HepG2 (cell line): ENCODE data around the gene NISCH. TPM values are rescaled to one million over a fixed set of nuclear protein-coding genes. Genes with fewer than 3 reads are reported as not detected.

Source experiments
- ATRX ChIP-seq: sonication (generic); formaldehyde crosslinking; IDR thresholded peaks from 2 replicates; pipeline ENCODE4 v1.4.0; 2020; ENCODE audit warnings: missing genetic modification reagents, borderline replicate concordance
- E2F1 ChIP-seq: sonication (generic); formaldehyde crosslinking; IDR thresholded peaks from 2 replicates; pipeline ENCODE4 v1.5.0; 2020; ENCODE audit warnings: missing genetic modification reagents
- FIP1L1 ChIP-seq: fragments of 200-400 bp; formaldehyde crosslinking; IDR thresholded peaks from 2 replicates; pipeline ENCODE4 v1.6.1; 2018; ENCODE audit warnings: low read depth, mild to moderate bottlenecking, low read length, moderate library complexity, borderline replicate concordance; ENCODE audit not compliant: insufficient read depth
- FOXJ3 ChIP-seq: sonication (generic); formaldehyde crosslinking; IDR thresholded peaks from 2 replicates; pipeline ENCODE4 v1.4.0; 2020; ENCODE audit warnings: missing genetic modification reagents, mild to moderate bottlenecking, borderline replicate concordance
- FOXK1 ChIP-seq: sonication (generic); formaldehyde crosslinking; IDR thresholded peaks from 2 replicates; pipeline ENCODE4 v1.4.0; 2020; ENCODE audit warnings: low read depth, missing genetic modification reagents, borderline replicate concordance
- FOXO1 ChIP-seq: sonication (generic); formaldehyde crosslinking; IDR thresholded peaks from 2 replicates; pipeline ENCODE4 v1.4.0; 2020; ENCODE audit warnings: missing genetic modification reagents
- HOMEZ ChIP-seq: IDR thresholded peaks from 2 replicates; pipeline ENCODE4 v1.6.1; 2016; ENCODE audit warnings: low read depth
- KDM5A ChIP-seq: fragments of 200-600 bp; sonication (generic); IDR thresholded peaks from 2 replicates; pipeline ENCODE4 v1.7.0; 2018; ENCODE audit warnings: antibody characterized with exemption, mild to moderate bottlenecking, low read length, borderline replicate concordance
- MAX ChIP-seq: IDR thresholded peaks from 2 replicates; pipeline ENCODE4 v1.6.1; 2012; ENCODE audit warnings: inconsistent platforms
- MIXL1 ChIP-seq: IDR thresholded peaks from 2 replicates; pipeline ENCODE4 v1.6.1; 2016
- SIX1 ChIP-seq: sonication (generic); formaldehyde crosslinking; IDR thresholded peaks from 2 replicates; pipeline ENCODE4 v1.4.0; 2020; ENCODE audit warnings: missing genetic modification reagents, borderline replicate concordance
- SSRP1 ChIP-seq: IDR thresholded peaks from 2 replicates; pipeline ENCODE4 v1.6.1; 2016; ENCODE audit warnings: control low read depth
- ZNF3 ChIP-seq: IDR thresholded peaks from 2 replicates; pipeline ENCODE4 v1.7.0; 2017; ENCODE audit warnings: inconsistent platforms
- ZNF501 ChIP-seq: sonication (generic); formaldehyde crosslinking; IDR thresholded peaks from 2 replicates; pipeline ENCODE4 v1.5.1; 2020; ENCODE audit warnings: mild to moderate bottlenecking, moderate library complexity, missing genetic modification reagents
- ZNF674 ChIP-seq: sonication (generic); formaldehyde crosslinking; IDR thresholded peaks from 2 replicates; pipeline ENCODE4 v1.5.0; 2020; ENCODE audit warnings: low read depth, mild to moderate bottlenecking, missing genetic modification reagents
- polyA plus RNA-seq, 8 experiments: library from polyadenylated mRNA; depleted of rRNA in 3 of 8; stranded (reverse) in 7 of 8; unstranded in 1 of 8; fragments of >200 nt; fragmentation: Illumina TruSeq in 4 of 8; extraction: Trizol in 4 of 8; gene quantifications; 2 replicates each; pipeline versions ENCODE4 v1.2.1 to v1.2.3, GENCODE V29; 2011 to 2016; ENCODE audit warnings: low read depth in 4 of 8, missing spikeins in 1 of 8, mixed read lengths in 1 of 8; ENCODE audit not compliant: insufficient read depth in 1 of 8
- total RNA-seq, 5 experiments: library from RNA; depleted of rRNA; stranded (reverse); fragments of >200 nt; fragmentation: Illumina TruSeq; extraction: Trizol; gene quantifications; 2 replicates each; pipeline ENCODE4 v1.2.3, GENCODE V29; 2016; ENCODE audit warnings: low read depth in 1 of 5
- TF ChIP-seq, protein P1 (sequence below): sonication (generic); formaldehyde crosslinking; IDR thresholded peaks from 2 replicates; pipeline ENCODE4 v1.8.0; 2022; ENCODE audit warnings: missing genetic modification reagents, mild to moderate bottlenecking, inconsistent platforms, borderline replicate concordance
- TF ChIP-seq, protein P2 (sequence below): sonication (generic); formaldehyde crosslinking; IDR thresholded peaks from 2 replicates; pipeline ENCODE4 v1.4.0; 2020; ENCODE audit warnings: missing genetic modification reagents, borderline replicate concordance
- TF ChIP-seq, protein P3 (sequence below): sonication (generic); formaldehyde crosslinking; IDR thresholded peaks from 2 replicates; pipeline ENCODE4 v1.4.0; 2020; ENCODE audit warnings: missing genetic modification reagents

NISCH gene
- total and polyA plus RNA-seq, 2 of the 13 experiments (the other 11 are each of a cell fraction or from before 2014, with no cell fraction given): 27.0 to 47.6 TPM

- TF ChIP-seq, protein P1, sequence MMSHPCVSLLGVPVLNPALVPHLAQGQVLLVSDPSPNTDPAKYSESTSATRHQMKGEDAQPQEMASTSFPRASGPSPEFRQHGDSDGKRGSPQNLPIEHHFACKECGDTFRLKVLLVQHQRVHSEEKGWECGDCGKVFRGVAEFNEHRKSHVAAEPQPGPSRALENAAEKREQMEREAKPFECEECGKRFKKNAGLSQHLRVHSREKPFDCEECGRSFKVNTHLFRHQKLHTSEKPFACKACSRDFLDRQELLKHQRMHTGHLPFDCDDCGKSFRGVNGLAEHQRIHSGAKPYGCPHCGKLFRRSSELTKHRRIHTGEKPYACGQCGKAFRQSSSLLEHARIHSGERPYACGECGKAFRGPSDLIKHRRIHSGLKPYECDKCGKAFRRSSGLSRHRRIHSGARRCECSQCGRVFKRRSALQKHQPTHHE (CRISPR knock-in tag): peak; percentile 69; the same call in 1 of the 2 replicates
- TF ChIP-seq SSRP1 (CRISPR knock-in tag) (no peak), ZNF674 (CRISPR knock-in tag) (0 out of 2 replicates have a peak, but pooled peaks have one; percentile 54), SIX1 (no peak; the same call in 1 of the 2 replicates), E2F1 (CRISPR knock-in tag) (no peak; the same call in 1 of the 2 replicates), ATRX (CRISPR knock-in tag) (no peak), KDM5A (peak; percentile 68; the same call in 1 of the 2 replicates), FOXO1 (CRISPR knock-in tag) (peak; percentile 61), MIXL1 (peak; percentile 30; the same call in 1 of the 2 replicates), HOMEZ (CRISPR knock-in tag) (peak; percentile 75), ZNF3 (CRISPR knock-in tag) (0 out of 2 replicates have a peak, but pooled peaks have one; percentile 14), MAX (peak; percentile 93), FOXK1 (CRISPR knock-in tag) (no peak), FOXJ3 (CRISPR knock-in tag) (peak; percentile 49; the same call in 1 of the 2 replicates), ZNF501 (CRISPR knock-in tag) (peak; percentile 87), FIP1L1 (peak; percentile 94; the same call in 1 of the 2 replicates)
- TF ChIP-seq, protein P2, sequence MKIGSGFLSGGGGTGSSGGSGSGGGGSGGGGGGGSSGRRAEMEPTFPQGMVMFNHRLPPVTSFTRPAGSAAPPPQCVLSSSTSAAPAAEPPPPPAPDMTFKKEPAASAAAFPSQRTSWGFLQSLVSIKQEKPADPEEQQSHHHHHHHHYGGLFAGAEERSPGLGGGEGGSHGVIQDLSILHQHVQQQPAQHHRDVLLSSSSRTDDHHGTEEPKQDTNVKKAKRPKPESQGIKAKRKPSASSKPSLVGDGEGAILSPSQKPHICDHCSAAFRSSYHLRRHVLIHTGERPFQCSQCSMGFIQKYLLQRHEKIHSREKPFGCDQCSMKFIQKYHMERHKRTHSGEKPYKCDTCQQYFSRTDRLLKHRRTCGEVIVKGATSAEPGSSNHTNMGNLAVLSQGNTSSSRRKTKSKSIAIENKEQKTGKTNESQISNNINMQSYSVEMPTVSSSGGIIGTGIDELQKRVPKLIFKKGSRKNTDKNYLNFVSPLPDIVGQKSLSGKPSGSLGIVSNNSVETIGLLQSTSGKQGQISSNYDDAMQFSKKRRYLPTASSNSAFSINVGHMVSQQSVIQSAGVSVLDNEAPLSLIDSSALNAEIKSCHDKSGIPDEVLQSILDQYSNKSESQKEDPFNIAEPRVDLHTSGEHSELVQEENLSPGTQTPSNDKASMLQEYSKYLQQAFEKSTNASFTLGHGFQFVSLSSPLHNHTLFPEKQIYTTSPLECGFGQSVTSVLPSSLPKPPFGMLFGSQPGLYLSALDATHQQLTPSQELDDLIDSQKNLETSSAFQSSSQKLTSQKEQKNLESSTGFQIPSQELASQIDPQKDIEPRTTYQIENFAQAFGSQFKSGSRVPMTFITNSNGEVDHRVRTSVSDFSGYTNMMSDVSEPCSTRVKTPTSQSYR (CRISPR knock-in tag): no peak
- TF ChIP-seq, protein P3, sequence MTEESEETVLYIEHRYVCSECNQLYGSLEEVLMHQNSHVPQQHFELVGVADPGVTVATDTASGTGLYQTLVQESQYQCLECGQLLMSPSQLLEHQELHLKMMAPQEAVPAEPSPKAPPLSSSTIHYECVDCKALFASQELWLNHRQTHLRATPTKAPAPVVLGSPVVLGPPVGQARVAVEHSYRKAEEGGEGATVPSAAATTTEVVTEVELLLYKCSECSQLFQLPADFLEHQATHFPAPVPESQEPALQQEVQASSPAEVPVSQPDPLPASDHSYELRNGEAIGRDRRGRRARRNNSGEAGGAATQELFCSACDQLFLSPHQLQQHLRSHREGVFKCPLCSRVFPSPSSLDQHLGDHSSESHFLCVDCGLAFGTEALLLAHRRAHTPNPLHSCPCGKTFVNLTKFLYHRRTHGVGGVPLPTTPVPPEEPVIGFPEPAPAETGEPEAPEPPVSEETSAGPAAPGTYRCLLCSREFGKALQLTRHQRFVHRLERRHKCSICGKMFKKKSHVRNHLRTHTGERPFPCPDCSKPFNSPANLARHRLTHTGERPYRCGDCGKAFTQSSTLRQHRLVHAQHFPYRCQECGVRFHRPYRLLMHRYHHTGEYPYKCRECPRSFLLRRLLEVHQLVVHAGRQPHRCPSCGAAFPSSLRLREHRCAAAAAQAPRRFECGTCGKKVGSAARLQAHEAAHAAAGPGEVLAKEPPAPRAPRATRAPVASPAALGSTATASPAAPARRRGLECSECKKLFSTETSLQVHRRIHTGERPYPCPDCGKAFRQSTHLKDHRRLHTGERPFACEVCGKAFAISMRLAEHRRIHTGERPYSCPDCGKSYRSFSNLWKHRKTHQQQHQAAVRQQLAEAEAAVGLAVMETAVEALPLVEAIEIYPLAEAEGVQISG (CRISPR knock-in tag): peak; percentile 87
Observed at GRCh38 chr3:52536369-52537164, 81.2 kb downstream of the NISCH start, which contains the start of gene UQCC5 (continued).
